ENCODE results near the gene YBX3. TPM values are rescaled to one million over a fixed set of nuclear protein-coding genes. Genes with fewer than 3 reads are reported as not detected.

The YBX3 gene
- polyA plus RNA-seq, 2 of the 4 experiments (the other 2 are of a cell fraction), result 140 to 150 TPM

GRCh38 chr12:10735428-10735827 is 12.3 kb upstream of the YBX3 start:
- H3K4me2 ChIP-seq, result no peak overlapping the region
- H3K4me3 ChIP-seq, result no peak overlapping the region
- no peak for FAIRE-seq
- ATAC-seq, result no peak
- DNase-seq (ENCODE audit: low read depth in 1 of 2, low spot score in 1 of 2), result no peak
- no peak overlapping the region for H3K27ac ChIP-seq
- TF ChIP-seq MAFK (IDR thresholded peaks at IDR 0.05; ENCODE audit: partially characterized antibody) (no peak), HDAC2 (IDR thresholded peaks at IDR 0.05) (no peak), SREBF2 (IDR thresholded peaks at IDR 0.05) (no peak), CHD2 (IDR thresholded peaks at IDR 0.05; ENCODE audit: low read length, partially characterized antibody) (no peak), NPAS2 (CRISPR knock-in tag; IDR thresholded peaks at IDR 0.05; ENCODE audit: borderline replicate concordance) (no peak), GATA3 (IDR thresholded peaks at IDR 0.05; ENCODE audit: borderline replicate concordance) (no peak), ZFP36 (IDR thresholded peaks at IDR 0.05; ENCODE audit: borderline replicate concordance, partially characterized antibody) (no peak), ZNF302 (CRISPR knock-in tag; IDR thresholded peaks at IDR 0.05) (no peak), RAD21 (conservative IDR thresholded peaks at IDR 0.05 in 1 of 2, IDR thresholded peaks at IDR 0.05 in 1 of 2) (no peak)
- peaks cover 11% of the 10 kb centered on the region for H3K4me1 ChIP-seq
- CTCF ChIA-PET, result interaction anchor here (0.6 to 6.2 kb wide), 3 partner anchors 12 to 17 kb away, joined by 3 to 51 read pairs (median 3); no protein-coding TSS in a partner anchor
- no peaks in the 10 kb centered on the region for H3K9me3 ChIP-seq
- POLR2A ChIA-PET, result interaction anchor here (0.6 kb wide), 1 partner anchor 451 kb away, joined by 3 read pairs; no protein-coding TSS in a partner anchor

- ATAC-seq, result no peak; a peak in 1 of 6 replicates
- Histone ChIP-seq H3K9me3 (no peaks in the 10 kb centered on the region), H3K4me2 (no peak overlapping the region), H3K4me1 (no peaks in the 10 kb centered on the region), H3K4me3 (no peak overlapping the region), H3K27ac (no peak overlapping the region)
- no peak for DNase-seq (ENCODE audit: low read depth in 1 of 2, low spot score in 1 of 2)
- 35% methylated on average over 4 of the region's 4 CpGs for WGBS (ENCODE audit: missing lambda C conversion rate)
- FAIRE-seq, result no peak
- CTCF ChIA-PET, result interaction anchor here (0.8 to 6.2 kb wide), 3 partner anchors 11 to 1557 kb away, joined by 3 to 51 read pairs (median 3); no protein-coding TSS in a partner anchor
- POLR2A ChIA-PET, result interaction anchor here (1.0 kb wide), 1 partner anchor 9 kb away, joined by 3 read pairs; no protein-coding TSS in a partner anchor
- TF ChIP-seq RCOR1 (IDR thresholded peaks at IDR 0.05; ENCODE audit: low read depth, low read length) (no peak), TP53 (CRISPR knock-in tag; IDR thresholded peaks at IDR 0.05) (no peak), PHF8 (IDR thresholded peaks at IDR 0.05; ENCODE audit: borderline replicate concordance, low read depth) (no peak), HOXA7 (CRISPR knock-in tag; IDR thresholded peaks at IDR 0.05) (no peak), SREBF2 (IDR thresholded peaks at IDR 0.05) (no peak), RAD21 (conservative IDR thresholded peaks at IDR 0.05 in 1 of 2, IDR thresholded peaks at IDR 0.05 in 1 of 2) (no peak), MYC (IDR thresholded peaks at IDR 0.05; ENCODE audit: borderline replicate concordance, low read length) (no peak), KDM5A (IDR thresholded peaks at IDR 0.05) (no peak), CEBPB (IDR thresholded peaks at IDR 0.05) (no peak)
These were observed 9.4 kb upstream of the YBX3 start for GRCh38 chr12:10732549-10732948.

- Histone ChIP-seq H3K4me3 (no peak overlapping the region), H3K4me2 (no peak overlapping the region), H3K9me3 (no peaks in the 10 kb centered on the region), H3K27ac (no peak overlapping the region), H3K4me1 (no peaks in the 10 kb centered on the region)
- 51% methylated on average over 2 of the region's 2 CpGs for WGBS (ENCODE audit: missing lambda C conversion rate)
- ATAC-seq (no peak), FAIRE-seq (peak; percentile 49), DNase-seq (ENCODE audit: low read depth in 1 of 2, low spot score in 1 of 2) (no peak)
- POLR2A ChIA-PET, result interaction anchor here (1.0 kb wide), 1 partner anchor 8 kb away, joined by 3 read pairs; no protein-coding TSS in a partner anchor
- CTCF ChIA-PET, result interaction anchor here (1.3 to 6.2 kb wide), 3 partner anchors 8 to 17 kb away, joined by 3 to 51 read pairs (median 4); no protein-coding TSS in a partner anchor
- TF ChIP-seq RAD21 (conservative IDR thresholded peaks at IDR 0.05 in 1 of 2, IDR thresholded peaks at IDR 0.05 in 1 of 2) (no peak), HOXA7 (CRISPR knock-in tag; IDR thresholded peaks at IDR 0.05) (no peak), RNF2 (IDR thresholded peaks at IDR 0.05; ENCODE audit: borderline replicate concordance, low read depth) (no peak), NR3C1 (IDR thresholded peaks at IDR 0.05) (no peak), HMGXB4 (CRISPR knock-in tag; IDR thresholded peaks at IDR 0.05; ENCODE audit: borderline replicate concordance) (no peak), ZNF302 (CRISPR knock-in tag; IDR thresholded peaks at IDR 0.05) (no peak), ZSCAN20 (CRISPR knock-in tag; IDR thresholded peaks at IDR 0.05) (no peak), FOSL2 (IDR thresholded peaks at IDR 0.05) (no peak), FOSL2 (CRISPR knock-in tag; IDR thresholded peaks at IDR 0.05) (no peak), JUN (IDR thresholded peaks at IDR 0.05) (no peak), CHD2 (IDR thresholded peaks at IDR 0.05; ENCODE audit: low read length, partially characterized antibody) (no peak), POLR2AphosphoS2 (conservative IDR thresholded peaks at IDR 0.05; ENCODE audit: low read length) (no peak)
These were observed 8.9 kb upstream of the YBX3 start for GRCh38 chr12:10732066-10732465.

Measured in A549 (cell line).